Measurements from ENCODE around the gene DUS2.

The DUS2 gene

GRCh38 chr16:68082629-68083238 is 59.6 kb downstream of the DUS2 start:
- no peak overlapping the region for H3K4me3 ChIP-seq (ENCODE audit: control insufficient read depth, low read depth, low read length)
- no peak for DNase-seq (ENCODE audit: low read depth)
- no peak for TF ChIP-seq CTCF (conservative IDR thresholded peaks at IDR 0.05; ENCODE audit: control insufficient read depth, insufficient read depth, low read depth, low read length)

- DNase-seq (ENCODE audit: low read depth), result no peak
- H3K4me3 ChIP-seq (ENCODE audit: control insufficient read depth, low read depth, low read length), result no peak overlapping the region
- TF ChIP-seq CTCF (conservative IDR thresholded peaks at IDR 0.05; ENCODE audit: control insufficient read depth, insufficient read depth, low read depth, low read length), result no peak
Observed at GRCh38 chr16:68083239-68083781, 60.2 kb downstream of the DUS2 start.

- TF ChIP-seq CTCF (conservative IDR thresholded peaks at IDR 0.05; ENCODE audit: control insufficient read depth, insufficient read depth, low read depth, low read length), result peak; percentile 6
- H3K4me3 ChIP-seq (ENCODE audit: control insufficient read depth, low read depth, low read length), result peak overlapping the region; percentile 59
- DNase-seq (ENCODE audit: low read depth), result peak; percentile 46
Observed at GRCh38 chr16:68083861-68084503, 60.9 kb downstream of the DUS2 start.

- TF ChIP-seq CTCF (conservative IDR thresholded peaks at IDR 0.05; ENCODE audit: control insufficient read depth, insufficient read depth, low read depth, low read length), result no peak
- peak; percentile 60 for DNase-seq (ENCODE audit: low read depth)
- peak overlapping the region; percentile 59 for H3K4me3 ChIP-seq (ENCODE audit: control insufficient read depth, low read depth, low read length)
Observed at GRCh38 chr16:68084504-68085258, 61.6 kb downstream of the DUS2 start.

GRCh38 chr16:68085259-68086071 is 62.4 kb downstream of the DUS2 start, which contains the start of gene NFATC3:
NFATC3 (plus strand) TSS chr16:68085370; CDS start chr16:68085682, 312 bp downstream.
- peak; percentile 92 for DNase-seq (ENCODE audit: low read depth)
- TF ChIP-seq CTCF (conservative IDR thresholded peaks at IDR 0.05; ENCODE audit: control insufficient read depth, insufficient read depth, low read depth, low read length), result no peak
- peak within 1 kb of the TSS; percentile 89 for H3K4me3 ChIP-seq (ENCODE audit: control insufficient read depth, low read depth, low read length)

GRCh38 chr16:68086336-68086841 is 63.3 kb downstream of the DUS2 start:
- no peak for TF ChIP-seq CTCF (conservative IDR thresholded peaks at IDR 0.05; ENCODE audit: control insufficient read depth, insufficient read depth, low read depth, low read length)
- H3K4me3 ChIP-seq (ENCODE audit: control insufficient read depth, low read depth, low read length), result peak overlapping the region; percentile 89
- peak; percentile 60 for DNase-seq (ENCODE audit: low read depth)

Data from fibroblast of mammary gland (primary cell).